ENCODE results near the gene SRRM3.

- TF ChIP-seq POLR2A (IDR thresholded peaks at IDR 0.05; ENCODE audit: extremely low read depth, insufficient read length) (no peak), MAX (IDR thresholded peaks at IDR 0.05; ENCODE audit: low read depth, low read length) (no peak), CTCF (IDR thresholded peaks at IDR 0.05; ENCODE audit: low read depth, low read length) (no peak), MYC (IDR thresholded peaks at IDR 0.05; ENCODE audit: low read depth, low read length) (no peak)
Measured at GRCh38 chr7:76196786-76197185, 4.9 kb upstream of the SRRM3 start.

Measured in NB4 (cell line).